Renal cortical epithelial cell (primary cell): ENCODE results near the gene CWC15. TPM values are rescaled to one million over a fixed set of nuclear protein-coding genes. Genes with fewer than 3 reads are reported as not detected.
"Not testable (repeated sequence)": the region's sequence is repeated elsewhere in the genome, so short reads cannot be mapped to it uniquely, and the experiment has no call there.

Source experiments
- DNase-seq: peaks from one replicate; pipeline ENCODE4 v3.0.0-alpha.2; 2011; ENCODE audit warnings: low read depth
- total RNA-seq: library from RNA; depleted of rRNA; stranded (reverse); fragments of >200 nt; gene quantifications from 2 replicates; pipeline ENCODE4 v1.2.3, GENCODE V29; 2014

CWC15 gene
- total RNA-seq, 1 donor from 2014 or later: 51.3 TPM

- not testable (repeated sequence) for DNase-seq
Measured at GRCh38 chr11:94913718-94914394, 59.5 kb downstream of the CWC15 start.

GRCh38 chr11:94912806-94913205 lies 60.5 kb downstream of the CWC15 start:
- no peak for DNase-seq

Other genes with a start within 250 kb of the CWC15 start
- gene AMOTL1, start 205.2 kb downstream of the CWC15 start, total RNA-seq: 32.6 and 51.2 TPM in 2 replicates
- 0.94 and 1.6 TPM in 2 replicates for gene KDM4D, start 153 bp upstream of the CWC15 start, total RNA-seq
- not detected in 2 replicates for gene KDM4E, start 51.7 kb upstream of the CWC15 start, total RNA-seq
- gene KDM4F, start 75.9 kb upstream of the CWC15 start, total RNA-seq: not detected in 2 replicates
- 11.8 and 34.4 TPM in 2 replicates for gene SRSF8, start 93.4 kb upstream of the CWC15 start, total RNA-seq
- 47.9 and 51.4 TPM in 2 replicates for gene ENDOD1, start 116.3 kb upstream of the CWC15 start, total RNA-seq